Measurements from ENCODE around the gene SLIT3.

DNA sequence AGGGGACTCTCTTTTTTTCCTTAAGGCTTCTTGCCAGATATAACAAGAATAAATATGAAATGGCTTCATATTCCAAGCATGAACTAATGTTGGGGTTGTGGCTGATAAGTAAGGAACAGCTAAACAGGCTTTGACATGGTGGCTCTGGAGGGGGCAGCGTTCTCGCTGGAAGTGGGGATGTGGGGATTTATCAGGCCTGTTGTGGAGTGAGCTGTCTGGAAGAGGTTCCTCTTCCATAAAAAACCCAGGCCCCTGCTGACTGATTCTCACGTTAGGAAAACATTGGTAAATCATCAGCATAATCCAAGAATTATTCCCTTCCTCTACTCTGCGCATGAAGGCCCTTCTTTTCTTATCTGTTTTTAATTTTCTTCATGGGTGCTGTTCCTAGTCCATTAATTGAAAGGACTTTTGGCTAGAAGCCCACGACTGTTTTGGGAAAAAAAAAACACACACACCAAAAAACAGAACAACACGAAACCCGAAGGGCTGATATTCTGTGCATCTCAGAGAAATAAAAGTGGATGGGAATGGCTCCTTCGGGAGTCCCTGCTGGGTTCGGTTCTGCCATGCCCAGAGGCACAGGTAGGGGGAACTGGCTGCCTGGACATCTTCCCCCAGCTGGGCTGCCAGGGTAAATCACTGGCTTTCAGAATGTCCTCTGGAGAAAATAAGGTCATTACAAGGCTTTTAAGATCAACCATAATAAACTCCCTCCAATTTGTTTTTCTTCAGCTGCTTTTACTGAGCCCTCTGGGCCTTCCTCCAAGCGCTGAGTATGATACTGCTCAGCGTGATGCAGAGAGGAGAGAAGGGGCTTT is 297.0 kb downstream of the SLIT3 start:
- TF ChIP-seq, protein P1, sequence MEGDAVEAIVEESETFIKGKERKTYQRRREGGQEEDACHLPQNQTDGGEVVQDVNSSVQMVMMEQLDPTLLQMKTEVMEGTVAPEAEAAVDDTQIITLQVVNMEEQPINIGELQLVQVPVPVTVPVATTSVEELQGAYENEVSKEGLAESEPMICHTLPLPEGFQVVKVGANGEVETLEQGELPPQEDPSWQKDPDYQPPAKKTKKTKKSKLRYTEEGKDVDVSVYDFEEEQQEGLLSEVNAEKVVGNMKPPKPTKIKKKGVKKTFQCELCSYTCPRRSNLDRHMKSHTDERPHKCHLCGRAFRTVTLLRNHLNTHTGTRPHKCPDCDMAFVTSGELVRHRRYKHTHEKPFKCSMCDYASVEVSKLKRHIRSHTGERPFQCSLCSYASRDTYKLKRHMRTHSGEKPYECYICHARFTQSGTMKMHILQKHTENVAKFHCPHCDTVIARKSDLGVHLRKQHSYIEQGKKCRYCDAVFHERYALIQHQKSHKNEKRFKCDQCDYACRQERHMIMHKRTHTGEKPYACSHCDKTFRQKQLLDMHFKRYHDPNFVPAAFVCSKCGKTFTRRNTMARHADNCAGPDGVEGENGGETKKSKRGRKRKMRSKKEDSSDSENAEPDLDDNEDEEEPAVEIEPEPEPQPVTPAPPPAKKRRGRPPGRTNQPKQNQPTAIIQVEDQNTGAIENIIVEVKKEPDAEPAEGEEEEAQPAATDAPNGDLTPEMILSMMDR (IDR thresholded peaks at IDR 0.05), result no peak
- no peak for TF ChIP-seq POLR2AphosphoS5 (IDR thresholded peaks at IDR 0.05; ENCODE audit: insufficient read depth in 1 of 2, low read depth in 1 of 2)
